A673 (cell line): ENCODE measurements around the gene TSKU. TPM values are rescaled to one million over a fixed set of nuclear protein-coding genes. Genes with fewer than 3 reads are reported as not detected.

Experiments used
- BruUV-seq: library from RNA; stranded (reverse); fragments of 400-500 nt; replicated peaks from 2 replicates; lab custom pipeline; 2021; lab: Mats Ljungman, UMichigan
- CTCF ChIA-PET: fragments of 300-600 bp; sonication (Branson Sonifier 250); formaldehyde crosslinking; loops from one replicate; lab custom pipeline; 2022; ENCODE audit warnings: antibody characterized with exemption; lab: Charles Lee
- POLR2A ChIA-PET: fragments of 300-600 bp; sonication (Branson Sonifier 250); formaldehyde crosslinking; loops from one replicate; lab custom pipeline; 2022; ENCODE audit warnings: antibody characterized with exemption; ENCODE audit not compliant: low non-redundant PET; lab: Charles Lee
- DNase-seq: peaks from one replicate; pipeline ENCODE4 v3.0.0-alpha.2; 2015; ENCODE audit warnings: low spot score
- H3K27ac ChIP-seq: fragments of 200-600 bp; sonication (generic); 2 replicates; pipeline ENCODE4 v1.5.1; 2016; ENCODE audit warnings: mixed run types, low read depth, mild to moderate bottlenecking, mixed read lengths, antibody characterized with exemption, low read length; ENCODE audit not compliant: poor library complexity, severe bottlenecking
- H3K27me3 ChIP-seq: fragments of 200-600 bp; sonication (generic); replicated peaks from 2 replicates; pipeline ENCODE4 v1.6.1; 2017; ENCODE audit warnings: mixed run types, low read depth, mild to moderate bottlenecking, mixed read lengths, antibody characterized with exemption, low read length; ENCODE audit not compliant: insufficient read depth, poor library complexity
- H3K36me3 ChIP-seq: fragments of 200-600 bp; sonication (generic); 2 replicates; pipeline ENCODE4 v1.6.1; 2016; ENCODE audit warnings: mixed run types, mild to moderate bottlenecking, mixed read lengths, antibody characterized with exemption, low read length; ENCODE audit not compliant: insufficient read depth, poor library complexity, severe bottlenecking
- H3K4me1 ChIP-seq: fragments of 200-600 bp; sonication (generic); 2 replicates; pipeline ENCODE4 v1.6.1; 2017; ENCODE audit warnings: mixed run types, mild to moderate bottlenecking, mixed read lengths, antibody characterized with exemption, low read length; ENCODE audit not compliant: insufficient read depth, poor library complexity, severe bottlenecking
- H3K4me3 ChIP-seq: fragments of 200-600 bp; sonication (generic); 2 replicates; pipeline ENCODE4 v1.5.1; 2016; ENCODE audit warnings: low read depth, mixed run types, mild to moderate bottlenecking, mixed read lengths, low read length; ENCODE audit not compliant: poor library complexity, severe bottlenecking
- H3K9me3 ChIP-seq: fragments of 200-600 bp; sonication (generic); 2 replicates; pipeline ENCODE4 v1.6.1; 2016; ENCODE audit warnings: mixed run types, low read depth, mild to moderate bottlenecking, mixed read lengths, antibody characterized with exemption, low read length; ENCODE audit not compliant: poor library complexity, severe bottlenecking
- CTCF ChIP-seq: fragments of 300-800, 200-600 bp; sonication (generic); conservative IDR thresholded peaks from 2 replicates; pipeline ENCODE4 v1.5.1; 2017; ENCODE audit warnings: low read depth, mild to moderate bottlenecking, antibody characterized with exemption, low read length, moderate library complexity, mixed read lengths
- EZH2 ChIP-seq: fragments of 200-600 bp; sonication (generic); IDR thresholded peaks from 2 replicates; pipeline ENCODE4 v1.6.1; 2017; ENCODE audit warnings: borderline replicate concordance, low read depth, mild to moderate bottlenecking, mixed read lengths, antibody characterized with exemption, low read length; ENCODE audit not compliant: poor library complexity, severe bottlenecking
- intact Hi-C: fragments of 100-400 bp; cut with micrococcal nuclease; formaldehyde crosslinking; loops from one replicate; pipeline ENCODE4 v1.10.0; 2022; ENCODE audit not compliant: unreplicated experiment
- total RNA-seq: library from RNA; stranded (reverse); gene quantifications from 2 replicates; pipeline ENCODE4 v1.2.3, GENCODE V29; 2021

TSKU gene
- total RNA-seq, 1 experiment from 2014 or later, result 25.3 TPM

GRCh38 chr11:76791861-76792260 is 8.7 kb downstream of the TSKU start:
- Histone ChIP-seq H3K4me3 (no peak overlapping the region), H3K4me1 (peaks cover 20% of the 10 kb centered on the region), H3K27me3 (no peaks in the 10 kb centered on the region), H3K36me3 (no peaks in the 10 kb centered on the region), H3K27ac (peak overlapping the region; percentile 73), H3K9me3 (peaks cover 10% of the 10 kb centered on the region)
- BruUV-seq, result no TSS peak
- intact Hi-C loops, result no loop called here
- POLR2A ChIA-PET, result no interaction called here
- CTCF ChIA-PET, result no interaction called here
- TF ChIP-seq CTCF (no peak), EZH2 (no peak)
- peak; percentile 43 for DNase-seq

GRCh38 chr11:76792505-76793264 is 9.5 kb downstream of the TSKU start:
- DNase-seq, result no peak
- Histone ChIP-seq H3K4me3 (no peak overlapping the region), H3K9me3 (peaks cover 10% of the 10 kb centered on the region), H3K27me3 (no peaks in the 10 kb centered on the region), H3K4me1 (peaks cover 20% of the 10 kb centered on the region), H3K27ac (peak overlapping the region; percentile 73), H3K36me3 (no peaks in the 10 kb centered on the region)
- ChIA-PET CTCF (no interaction called here), POLR2A (no interaction called here)
- intact Hi-C loops, result no loop called here
- BruUV-seq, result no TSS peak
- TF ChIP-seq EZH2, result no peak

GRCh38 chr11:76793391-76794291 is 10.5 kb downstream of the TSKU start:
- no peak for TF ChIP-seq EZH2
- no peak for TF ChIP-seq CTCF
- peak; percentile 73 for DNase-seq
- no peaks in the 10 kb centered on the region for H3K27me3 ChIP-seq
- H3K4me1 ChIP-seq, result peaks cover 23% of the 10 kb centered on the region
- POLR2A ChIA-PET, result interaction anchor here (0.6 kb wide), 1 partner anchor 8 kb away, joined by 4 read pairs; no protein-coding TSS in a partner anchor
- intact Hi-C loops, result no loop called here
- peaks cover 10% of the 10 kb centered on the region for H3K9me3 ChIP-seq
- H3K36me3 ChIP-seq, result no peaks in the 10 kb centered on the region
- H3K27ac ChIP-seq, result peak overlapping the region; percentile 73
- BruUV-seq, result no TSS peak
- no peak overlapping the region for H3K4me3 ChIP-seq
- CTCF ChIA-PET, result interaction anchor here (0.7 kb wide), 1 partner anchor 60 kb away, joined by 5 read pairs; no protein-coding TSS in a partner anchor
